NT2/D1 (cell line): ENCODE measurements around the gene XCR1.

Experiments used
- DNase-seq: peaks from one replicate; pipeline ENCODE4 v3.0.0-alpha.2; 2011; ENCODE audit warnings: low read depth, low spot score
- H3K27me3 ChIP-seq: 2 replicates; pipeline ENCODE4 v1.6.0; 2011; ENCODE audit warnings: mild to moderate bottlenecking; ENCODE audit not compliant: insufficient read length, insufficient read depth
- H3K36me3 ChIP-seq: 2 replicates; pipeline ENCODE4 v1.6.1; 2011; ENCODE audit warnings: mild to moderate bottlenecking, low read length, mixed read lengths; ENCODE audit not compliant: insufficient read depth, insufficient read length
- H3K4me1 ChIP-seq: 2 replicates; pipeline ENCODE4 v1.5.1; 2011; ENCODE audit not compliant: insufficient read depth, insufficient read length
- H3K4me3 ChIP-seq: 2 replicates; pipeline ENCODE4 v1.5.1; 2011; ENCODE audit warnings: low read depth; ENCODE audit not compliant: insufficient read length
- H3K9ac ChIP-seq: 2 replicates; pipeline ENCODE4 v1.6.0; 2011; ENCODE audit warnings: low read depth; ENCODE audit not compliant: insufficient read length
- H3K9me3 ChIP-seq: 2 replicates; pipeline ENCODE4 v1.5.1; 2011; ENCODE audit warnings: mild to moderate bottlenecking, low read length; ENCODE audit not compliant: insufficient read depth
- SUZ12 ChIP-seq: IDR thresholded peaks from 2 replicates; pipeline ENCODE4 v1.6.1; 2011; ENCODE audit not compliant: insufficient read length, insufficient read depth; ENCODE audit errors: extremely low read depth
- YY1 ChIP-seq: IDR thresholded peaks from 2 replicates; pipeline ENCODE4 v1.6.1; 2011; ENCODE audit not compliant: insufficient read length, insufficient read depth
- ZNF274 ChIP-seq: IDR thresholded peaks from 2 replicates; pipeline ENCODE4 v1.6.1; 2011; ENCODE audit warnings: mild to moderate bottlenecking, low read depth, low read length

Gene XCR1

GRCh38 chr3:46027021-46027705 is at the start of gene XCR1:
TSS of gene XCR1 (minus strand) at chr3:46027483. CDS start at chr3:46021947, 5,536 bp downstream.
- DNase-seq, result no peak
- H3K9me3 ChIP-seq, result peaks cover 37% of the 10 kb centered on the region
- no peak within 1 kb of the TSS for H3K9ac ChIP-seq
- no peak for TF ChIP-seq YY1
- TF ChIP-seq ZNF274, result no peak
- TF ChIP-seq SUZ12, result no peak
- H3K4me3 ChIP-seq, result no peak within 1 kb of the TSS
- H3K4me1 ChIP-seq, result no peaks in the 10 kb centered on the region
- H3K27me3 ChIP-seq, result no peaks in the 10 kb centered on the region
- H3K36me3 ChIP-seq, result no peaks in the 10 kb centered on the region

GRCh38 chr3:46076606-46077005 is 49.3 kb upstream of the XCR1 start:
- H3K9me3 ChIP-seq, result peaks cover 16% of the 10 kb centered on the region; the same call in 1 of the 2 replicates
- no peak overlapping the region for H3K9ac ChIP-seq
- H3K36me3 ChIP-seq, result no peaks in the 10 kb centered on the region
- H3K27me3 ChIP-seq, result no peaks in the 10 kb centered on the region
- no peak for DNase-seq
- no peaks in the 10 kb centered on the region for H3K4me1 ChIP-seq
- no peak overlapping the region for H3K4me3 ChIP-seq
- TF ChIP-seq YY1 (no peak), ZNF274 (no peak), SUZ12 (no peak)

- Histone ChIP-seq H3K9ac (no peak overlapping the region), H3K9me3 (peaks cover 16% of the 10 kb centered on the region; the same call in 1 of the 2 replicates), H3K36me3 (no peaks in the 10 kb centered on the region), H3K4me1 (no peaks in the 10 kb centered on the region), H3K4me3 (no peak overlapping the region), H3K27me3 (no peaks in the 10 kb centered on the region)
- TF ChIP-seq YY1 (no peak), SUZ12 (no peak), ZNF274 (no peak)
- no peak for DNase-seq
Measured at GRCh38 chr3:46075816-46076215, 48.5 kb upstream of the XCR1 start.

- H3K9me3 ChIP-seq, result no peaks in the 10 kb centered on the region
- H3K36me3 ChIP-seq, result no peaks in the 10 kb centered on the region
- H3K4me3 ChIP-seq, result no peak overlapping the region
- no peak for TF ChIP-seq SUZ12
- no peak for TF ChIP-seq ZNF274
- no peak for TF ChIP-seq YY1
- no peak overlapping the region for H3K9ac ChIP-seq
- no peaks in the 10 kb centered on the region for H3K4me1 ChIP-seq
- no peak for DNase-seq
- H3K27me3 ChIP-seq, result no peaks in the 10 kb centered on the region
Measured at GRCh38 chr3:46071222-46071858, 44.1 kb upstream of the XCR1 start.

GRCh38 chr3:46070595-46071093 is 43.4 kb upstream of the XCR1 start:
- no peak for TF ChIP-seq SUZ12
- no peak for TF ChIP-seq YY1
- no peak for TF ChIP-seq ZNF274
- no peaks in the 10 kb centered on the region for H3K4me1 ChIP-seq
- H3K4me3 ChIP-seq, result no peak overlapping the region
- no peaks in the 10 kb centered on the region for H3K27me3 ChIP-seq
- H3K9ac ChIP-seq, result no peak overlapping the region
- no peaks in the 10 kb centered on the region for H3K36me3 ChIP-seq
- no peak for DNase-seq
- no peaks in the 10 kb centered on the region for H3K9me3 ChIP-seq

GRCh38 chr3:46068501-46068900 is 41.2 kb upstream of the XCR1 start:
- Histone ChIP-seq H3K9ac (no peak overlapping the region), H3K27me3 (no peaks in the 10 kb centered on the region), H3K4me3 (no peak overlapping the region), H3K4me1 (no peaks in the 10 kb centered on the region), H3K36me3 (no peaks in the 10 kb centered on the region), H3K9me3 (no peaks in the 10 kb centered on the region)
- TF ChIP-seq ZNF274 (no peak), SUZ12 (no peak), YY1 (no peak)
- DNase-seq, result no peak

- Histone ChIP-seq H3K4me3 (no peak overlapping the region), H3K9me3 (no peaks in the 10 kb centered on the region), H3K4me1 (no peaks in the 10 kb centered on the region), H3K36me3 (no peaks in the 10 kb centered on the region), H3K9ac (no peak overlapping the region), H3K27me3 (no peaks in the 10 kb centered on the region)
- DNase-seq, result no peak
- no peak for TF ChIP-seq ZNF274
- no peak for TF ChIP-seq YY1
- TF ChIP-seq SUZ12, result no peak
Measured at GRCh38 chr3:46067401-46067800, 40.1 kb upstream of the XCR1 start.
